ENCODE data around the gene IPPK.
A peak's percentile ranks its signal among the peaks of the same experiment; 100 is the strongest.

Gene IPPK

GRCh38 chr9:92614763-92615461, 55.0 kb downstream of the IPPK start:
- DNase-seq (ENCODE audit: insufficient read length, low spot score) (no peak), FAIRE-seq (no peak)
- no peak for TF ChIP-seq POLR2A (IDR thresholded peaks at IDR 0.05; ENCODE audit: low read depth, low read length)

- FAIRE-seq: no peak
- no peak for DNase-seq (ENCODE audit: insufficient read length, low spot score)
- TF ChIP-seq POLR2A (IDR thresholded peaks at IDR 0.05; ENCODE audit: low read depth, low read length): no peak
Measured at GRCh38 chr9:92614123-92614510, 55.8 kb downstream of the IPPK start.

GRCh38 chr9:92613268-92614122, 56.4 kb downstream of the IPPK start:
- FAIRE-seq (no peak), DNase-seq (ENCODE audit: insufficient read length, low spot score) (no peak)
- TF ChIP-seq POLR2A (IDR thresholded peaks at IDR 0.05; ENCODE audit: low read depth, low read length): no peak

GRCh38 chr9:92612816-92613215, 57.1 kb downstream of the IPPK start:
- FAIRE-seq: no peak
- no peak for TF ChIP-seq POLR2A (IDR thresholded peaks at IDR 0.05; ENCODE audit: low read depth, low read length)
- DNase-seq (ENCODE audit: insufficient read length, low spot score): no peak

- no peak for FAIRE-seq
- TF ChIP-seq POLR2A (IDR thresholded peaks at IDR 0.05; ENCODE audit: low read depth, low read length): no peak
Measured at GRCh38 chr9:92612292-92612691, 57.6 kb downstream of the IPPK start.

GRCh38 chr9:92611621-92612285, 58.2 kb downstream of the IPPK start:
- FAIRE-seq: no peak
- DNase-seq (ENCODE audit: insufficient read length, low spot score): no peak
- no peak for TF ChIP-seq POLR2A (IDR thresholded peaks at IDR 0.05; ENCODE audit: low read depth, low read length)

More at GRCh38 chr9:92612292-92612691, 57.6 kb downstream of the IPPK start:
- DNase-seq (ENCODE audit: insufficient read length, low spot score): no peak

- DNase-seq (ENCODE audit: insufficient read length, low spot score): no peak
- no peak for FAIRE-seq
- TF ChIP-seq POLR2A (IDR thresholded peaks at IDR 0.05; ENCODE audit: low read depth, low read length): no peak
Measured at GRCh38 chr9:92610470-92611420, 59.2 kb downstream of the IPPK start.

- DNase-seq (ENCODE audit: insufficient read length, low spot score) (no peak), FAIRE-seq (no peak)
- no peak for TF ChIP-seq POLR2A (IDR thresholded peaks at IDR 0.05; ENCODE audit: low read depth, low read length)
Measured at GRCh38 chr9:92608909-92609445, 61.0 kb downstream of the IPPK start.

- TF ChIP-seq POLR2A (IDR thresholded peaks at IDR 0.05; ENCODE audit: low read depth, low read length): no peak
- DNase-seq (ENCODE audit: insufficient read length, low spot score) (no peak), FAIRE-seq (peak; percentile 65)
Measured at GRCh38 chr9:92608241-92608908, 61.6 kb downstream of the IPPK start.

GRCh38 chr9:92607773-92608172, 62.2 kb downstream of the IPPK start:
- DNase-seq (ENCODE audit: insufficient read length, low spot score) (no peak), FAIRE-seq (peak; percentile 6)
- no peak for TF ChIP-seq POLR2A (IDR thresholded peaks at IDR 0.05; ENCODE audit: low read depth, low read length)

GRCh38 chr9:92607088-92607487, 62.8 kb downstream of the IPPK start:
- DNase-seq (ENCODE audit: insufficient read length, low spot score) (no peak), FAIRE-seq (no peak)

GRCh38 chr9:92605224-92605623, 64.7 kb downstream of the IPPK start:
- FAIRE-seq: no peak
- no peak for TF ChIP-seq POLR2A (IDR thresholded peaks at IDR 0.05; ENCODE audit: low read depth, low read length)

More at GRCh38 chr9:92607088-92607487, 62.8 kb downstream of the IPPK start:
- TF ChIP-seq POLR2A (IDR thresholded peaks at IDR 0.05; ENCODE audit: low read depth, low read length): no peak

More at GRCh38 chr9:92605224-92605623, 64.7 kb downstream of the IPPK start:
- no peak for DNase-seq (ENCODE audit: insufficient read length, low spot score)
